Stomach (tissue), 9 donors: ENCODE results near the gene GRIK2. TPM values are rescaled to one million over a fixed set of nuclear protein-coding genes. Genes with fewer than 3 reads are reported as not detected.

Experiments
- DNase-seq, 2 donors: peaks; one replicate each; pipeline versions ENCODE4 v3.0.0 to v3.0.0-alpha.2; 2013 to 2019
- H3K27ac ChIP-seq, 5 donors: fragments of 200-600 bp in 4 of 5; sonication (generic) in 4 of 5; one replicate each; pipeline ENCODE4 v1.5.1; 2013 to 2019; ENCODE audit warnings: mild to moderate bottlenecking in 1 of 5, moderate library complexity in 1 of 5
- H3K27me3 ChIP-seq, 3 donors: fragments of 200-600 bp; sonication (generic); one replicate each; pipeline ENCODE4 v1.5.1; 2017 to 2019; ENCODE audit warnings: mixed run types in 1 of 3
- H3K36me3 ChIP-seq, 4 donors: fragments of 200-600 bp; sonication (generic); 1 replicate in 3 of 4; 2 replicates in 1 of 4; pipeline ENCODE4 v1.5.1; 2016 to 2019
- H3K4me1 ChIP-seq, 4 donors: fragments of 200-600 bp; sonication (generic); one replicate each; pipeline ENCODE4 v1.5.1; 2016 to 2019
- H3K4me3 ChIP-seq, 4 donors: fragments of 200-600 bp; sonication (generic) in 3 of 4; one replicate each; pipeline ENCODE4 v1.5.1; 2016 to 2019; ENCODE audit warnings: mild to moderate bottlenecking in 1 of 4
- H3K9me3 ChIP-seq, 4 donors: fragments of 200-600 bp; sonication (generic); one replicate each; pipeline ENCODE4 v1.5.1; 2016 to 2019
- CTCF ChIP-seq, 7 experiments: fragments of 450-650 bp in 4 of 7; fragments of 200-600 bp in 3 of 7; sonication (generic) in 3 of 7; IDR thresholded peaks; one replicate each; pipeline ENCODE4 v1.5.1; 2016 to 2019; ENCODE audit warnings: antibody characterized with exemption in 7 of 7, control low read depth in 2 of 7, mild to moderate bottlenecking in 1 of 7
- EP300 ChIP-seq: sonication (generic); formaldehyde crosslinking; IDR thresholded peaks from one replicate; pipeline ENCODE4 v1.6.1; 2017; ENCODE audit warnings: antibody characterized with exemption
- POLR2A ChIP-seq, 4 donors: fragments of 450-650 bp; IDR thresholded peaks; one replicate each; pipeline ENCODE4 v1.6.1; 2016; ENCODE audit warnings: antibody characterized with exemption in 4 of 4, control low read depth in 2 of 4, mild to moderate bottlenecking in 1 of 4, moderate library complexity in 1 of 4
- POLR2AphosphoS5 ChIP-seq, 3 donors: sonication (generic); formaldehyde crosslinking; IDR thresholded peaks; one replicate each; pipeline ENCODE4 v1.6.1; 2016; ENCODE audit warnings: antibody characterized with exemption in 3 of 3
- WGBS, 5 donors: extraction: QIAGEN DNeasy Blood & Tissue Kit in 3 of 5; methylation state at CpG; one replicate each; pipeline versions ENCODE4 v1.1.5 to v1.1.7; 2013 to 2018; 5-methylcytosine and 5-hydroxymethylcytosine counted together
- intact Hi-C: fragments of 100-400 bp; cut with DNase I; formaldehyde crosslinking; loops from one replicate; pipeline ENCODE4 v1.15.1; 2023; ENCODE audit warnings: low total_unique reads
- polyA plus RNA-seq, 3 donors: library from polyadenylated mRNA; stranded (reverse); fragments of 200-250 nt; gene quantifications; one replicate each; pipeline ENCODE4 v1.2.3, GENCODE V29; 2013
- total RNA-seq, 5 donors: library from RNA; depleted of rRNA; stranded (reverse); fragments of >200 nt; gene quantifications; one replicate each; pipeline versions ENCODE4 v1.1.0 to v1.2.3, GENCODE V29; 2014 to 2016
- donor health status: healthy with polysubstance abuse.
- donor health status: Bipolar disorder and iron deficiency.
- donor health status: healthy.

The GRIK2 gene
- total and polyA plus RNA-seq, 8 donors: 0.06 to 7.7 (median 0.50) TPM; not detected in 3

GRCh38 chr6:102015431-102015830 lies 621.9 kb downstream of the GRIK2 start:
- Histone ChIP-seq H3K4me1 (no peaks in the 10 kb centered on the region), H3K27ac (no peak overlapping the region), H3K27me3 (no peaks in the 10 kb centered on the region), H3K36me3 (no peaks in the 10 kb centered on the region), H3K4me3 (no peak overlapping the region), H3K9me3 (peaks cover 0 to 17% (median 7%) of the 10 kb centered on the region in 4 donors)
- intact Hi-C loops: no loop called here
- 59 to 84% (median 70%) methylated on average over 4 of the region's 4 CpGs for WGBS, 5 donors
- no peak for TF ChIP-seq POLR2AphosphoS5 (IDR thresholded peaks at IDR 0.05)
- no peak for TF ChIP-seq CTCF (IDR thresholded peaks at IDR 0.05)
- no peak for TF ChIP-seq EP300
- TF ChIP-seq POLR2A (IDR thresholded peaks at IDR 0.05): no peak
- DNase-seq: no peak

DNA sequence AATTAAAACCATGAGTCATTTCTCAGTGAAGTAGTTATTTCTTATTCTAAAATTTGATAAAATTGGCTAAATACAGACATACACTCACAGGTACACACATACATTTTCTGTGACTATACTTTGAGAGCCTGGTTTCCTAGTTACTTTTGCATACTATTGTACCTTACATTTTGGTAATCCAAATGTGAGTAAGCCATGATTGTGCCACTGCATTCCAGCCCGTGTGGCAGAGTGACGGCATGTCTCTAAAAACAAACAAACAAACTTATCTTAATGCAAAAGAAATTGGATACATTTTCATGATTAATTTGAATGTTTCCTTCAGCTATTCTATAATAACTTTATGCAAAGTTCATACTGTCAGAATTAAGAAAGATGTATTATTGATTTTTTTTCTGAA lies 628.8 kb downstream of the GRIK2 start:
- 45 to 57% (median 49%) methylated on average over 2 of the region's 2 CpGs for WGBS, 5 donors
- no peak for DNase-seq
- H3K27me3 ChIP-seq: no peaks in the 10 kb centered on the region
- H3K36me3 ChIP-seq: no peaks in the 10 kb centered on the region
- H3K27ac ChIP-seq: no peak overlapping the region
- no peak for TF ChIP-seq POLR2AphosphoS5 (IDR thresholded peaks at IDR 0.05)
- TF ChIP-seq POLR2A (IDR thresholded peaks at IDR 0.05): no peak
- TF ChIP-seq EP300: no peak
- no peak for TF ChIP-seq CTCF (IDR thresholded peaks at IDR 0.05)
- no peaks in the 10 kb centered on the region for H3K4me1 ChIP-seq
- intact Hi-C loops: no loop called here
- peaks cover 0 to 2% (median 0%) of the 10 kb centered on the region in 4 donors for H3K9me3 ChIP-seq
- H3K4me3 ChIP-seq: no peak overlapping the region

DNA sequence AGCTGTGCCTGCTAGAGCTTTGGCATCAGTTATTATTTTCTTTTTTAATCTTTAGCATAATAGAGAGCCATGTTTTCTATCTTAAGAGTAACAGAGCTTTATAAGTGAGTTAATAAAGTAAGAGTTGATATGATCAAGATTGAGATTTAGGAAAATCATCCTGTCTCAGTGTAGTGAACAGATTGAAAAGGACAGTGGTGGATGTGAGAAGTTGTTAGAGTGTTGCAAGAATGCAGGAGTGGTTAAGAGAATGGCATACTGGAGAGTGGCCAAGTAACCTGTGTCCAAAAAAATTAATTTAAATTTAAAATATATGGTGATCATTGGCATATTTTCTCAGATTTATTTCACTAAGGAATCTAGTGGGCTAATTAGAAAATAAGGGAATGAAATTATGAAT lies 629.3 kb downstream of the GRIK2 start:
- DNase-seq: no peak
- intact Hi-C loops: no loop called here
- no peaks in the 10 kb centered on the region for H3K36me3 ChIP-seq
- no peaks in the 10 kb centered on the region for H3K9me3 ChIP-seq
- TF ChIP-seq POLR2A (IDR thresholded peaks at IDR 0.05): no peak
- no peak for TF ChIP-seq POLR2AphosphoS5 (IDR thresholded peaks at IDR 0.05)
- TF ChIP-seq CTCF (IDR thresholded peaks at IDR 0.05): no peak
- H3K27me3 ChIP-seq: no peaks in the 10 kb centered on the region
- H3K27ac ChIP-seq: no peak overlapping the region
- no peak overlapping the region for H3K4me3 ChIP-seq
- H3K4me1 ChIP-seq: no peaks in the 10 kb centered on the region

DNA sequence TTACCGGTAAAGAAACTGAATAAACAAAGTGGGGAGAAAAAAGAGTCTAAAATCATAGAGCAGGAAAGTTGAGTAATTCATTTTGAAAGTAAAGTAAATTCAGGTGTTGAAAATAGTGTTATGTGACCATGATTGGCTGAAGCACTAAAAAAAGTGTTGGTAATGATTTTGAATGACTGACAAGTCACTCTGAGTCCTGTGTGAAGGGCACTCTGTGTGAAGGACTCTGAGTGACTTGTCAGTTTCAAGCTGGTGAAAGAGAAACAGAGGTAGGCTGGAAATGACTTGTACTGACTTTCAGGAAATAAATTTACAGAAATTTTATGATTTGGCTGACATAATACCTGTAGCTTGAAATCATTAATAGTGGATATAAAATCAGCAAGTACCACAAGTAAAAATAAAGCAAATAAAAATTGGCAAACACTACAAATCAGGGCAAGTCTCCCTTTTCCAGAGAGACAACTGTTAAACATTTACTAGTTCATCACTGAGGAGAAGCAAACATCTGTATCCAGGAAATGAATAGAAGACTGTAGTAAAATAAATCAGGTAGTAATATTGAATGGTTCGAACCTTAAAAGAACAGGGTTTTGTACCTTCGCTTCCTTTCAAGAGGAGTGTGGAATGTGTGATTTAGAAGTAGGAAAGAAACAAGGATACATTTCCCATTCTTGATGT lies 630.6 kb downstream of the GRIK2 start:
- Histone ChIP-seq H3K27ac (no peak overlapping the region), H3K27me3 (no peaks in the 10 kb centered on the region), H3K4me3 (no peak overlapping the region), H3K4me1 (no peaks in the 10 kb centered on the region), H3K9me3 (no peaks in the 10 kb centered on the region), H3K36me3 (no peaks in the 10 kb centered on the region)
- intact Hi-C loops: no loop called here
- no peak for TF ChIP-seq CTCF (IDR thresholded peaks at IDR 0.05)
- no peak for TF ChIP-seq EP300
- no peak for TF ChIP-seq POLR2AphosphoS5 (IDR thresholded peaks at IDR 0.05)
- TF ChIP-seq POLR2A (IDR thresholded peaks at IDR 0.05): no peak
- 79 to 90% (median 85%) methylated on average over 3 of the region's 3 CpGs for WGBS, 5 donors
- no peak for DNase-seq
